DOHH2 (cell line): ENCODE data around the gene B4GALNT4.

Experiments used
- CTCF ChIP-seq: fragments of 200-600 bp; sonication (generic); IDR thresholded peaks from one replicate; pipeline ENCODE4 v1.5.1; 2014; ENCODE audit warnings: antibody characterized with exemption, mild to moderate bottlenecking, low read depth, low read length; ENCODE audit not compliant: poor library complexity, severe bottlenecking
- EZH2phosphoT487 ChIP-seq: fragments of 200-600 bp; sonication (generic); IDR thresholded peaks from 2 replicates; pipeline ENCODE4 v1.6.1; 2017; ENCODE audit warnings: borderline replicate concordance, mild to moderate bottlenecking, antibody characterized with exemption, low read length, moderate library complexity, mixed read lengths

- no peak for TF ChIP-seq CTCF
- no peak for TF ChIP-seq EZH2phosphoT487
Observed at GRCh38 chr11:367956-368413, 1.3 kb upstream of the B4GALNT4 start.
